ENCODE data around the gene DYNC1I1.

DNA sequence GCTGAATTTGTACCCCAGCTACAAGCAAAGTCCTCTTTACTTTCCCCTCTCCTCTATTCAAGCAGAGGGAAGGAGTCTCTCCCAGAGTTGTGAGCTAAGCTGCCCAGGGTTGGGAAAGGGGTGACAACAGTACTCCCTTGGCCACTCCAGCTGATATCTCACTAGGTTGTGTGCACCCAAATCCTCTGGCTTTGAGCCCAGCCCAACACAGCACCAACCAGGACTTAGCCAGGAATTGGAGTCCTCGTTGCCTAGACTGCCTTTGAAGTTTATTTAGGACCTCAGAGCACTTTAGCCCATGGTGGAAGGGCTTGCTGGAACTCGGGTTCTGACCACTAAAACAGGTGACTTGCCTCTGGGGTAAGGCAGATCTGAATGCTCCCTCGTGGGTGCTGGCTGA lies 35.7 kb upstream of the DYNC1I1 start:
- TF ChIP-seq POLR2AphosphoS5 (IDR thresholded peaks at IDR 0.05; ENCODE audit: insufficient read depth, low read depth, low read length): no peak
- TF ChIP-seq, protein P1, sequence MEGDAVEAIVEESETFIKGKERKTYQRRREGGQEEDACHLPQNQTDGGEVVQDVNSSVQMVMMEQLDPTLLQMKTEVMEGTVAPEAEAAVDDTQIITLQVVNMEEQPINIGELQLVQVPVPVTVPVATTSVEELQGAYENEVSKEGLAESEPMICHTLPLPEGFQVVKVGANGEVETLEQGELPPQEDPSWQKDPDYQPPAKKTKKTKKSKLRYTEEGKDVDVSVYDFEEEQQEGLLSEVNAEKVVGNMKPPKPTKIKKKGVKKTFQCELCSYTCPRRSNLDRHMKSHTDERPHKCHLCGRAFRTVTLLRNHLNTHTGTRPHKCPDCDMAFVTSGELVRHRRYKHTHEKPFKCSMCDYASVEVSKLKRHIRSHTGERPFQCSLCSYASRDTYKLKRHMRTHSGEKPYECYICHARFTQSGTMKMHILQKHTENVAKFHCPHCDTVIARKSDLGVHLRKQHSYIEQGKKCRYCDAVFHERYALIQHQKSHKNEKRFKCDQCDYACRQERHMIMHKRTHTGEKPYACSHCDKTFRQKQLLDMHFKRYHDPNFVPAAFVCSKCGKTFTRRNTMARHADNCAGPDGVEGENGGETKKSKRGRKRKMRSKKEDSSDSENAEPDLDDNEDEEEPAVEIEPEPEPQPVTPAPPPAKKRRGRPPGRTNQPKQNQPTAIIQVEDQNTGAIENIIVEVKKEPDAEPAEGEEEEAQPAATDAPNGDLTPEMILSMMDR (IDR thresholded peaks at IDR 0.05; ENCODE audit: extremely low read depth in 1 of 2, insufficient read depth in 1 of 2, low read depth in 1 of 2, low read length in 2 of 2): no peak
- TF ChIP-seq, protein P2, sequence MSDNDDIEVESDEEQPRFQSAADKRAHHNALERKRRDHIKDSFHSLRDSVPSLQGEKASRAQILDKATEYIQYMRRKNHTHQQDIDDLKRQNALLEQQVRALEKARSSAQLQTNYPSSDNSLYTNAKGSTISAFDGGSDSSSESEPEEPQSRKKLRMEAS (IDR thresholded peaks at IDR 0.05; ENCODE audit: insufficient read depth, insufficient read length): no peak
- TF ChIP-seq POLR2A (IDR thresholded peaks at IDR 0.05; ENCODE audit: low read depth, low read length): no peak
- no peak for TF ChIP-seq GATA2 (IDR thresholded peaks at IDR 0.05; ENCODE audit: insufficient read depth, insufficient read length, low read depth, low read length)
- no peak for TF ChIP-seq JUN (IDR thresholded peaks at IDR 0.05; ENCODE audit: borderline replicate concordance, insufficient read depth, insufficient read length, low read depth)
- no peak for TF ChIP-seq EZH2 (IDR thresholded peaks at IDR 0.05; ENCODE audit: borderline replicate concordance, low read depth, low read length, severe bottlenecking)
- no peak for TF ChIP-seq MYC (IDR thresholded peaks at IDR 0.05; ENCODE audit: low read depth, low read length)
